HG03039 (cell line): ENCODE data around the gene DVL1.
"Not testable (repeated sequence)": the region's sequence is repeated elsewhere in the genome, so short reads cannot be mapped to it uniquely, and the experiment has no call there.

Experiments used
- ATAC-seq: cut with Tn5 transposase; IDR thresholded peaks from one replicate; pipeline ENCODE4 v1.9.1; 2021; ENCODE audit warnings: mild to moderate bottlenecking, moderate library complexity; ENCODE audit not compliant: unreplicated experiment

DVL1 gene

DNA sequence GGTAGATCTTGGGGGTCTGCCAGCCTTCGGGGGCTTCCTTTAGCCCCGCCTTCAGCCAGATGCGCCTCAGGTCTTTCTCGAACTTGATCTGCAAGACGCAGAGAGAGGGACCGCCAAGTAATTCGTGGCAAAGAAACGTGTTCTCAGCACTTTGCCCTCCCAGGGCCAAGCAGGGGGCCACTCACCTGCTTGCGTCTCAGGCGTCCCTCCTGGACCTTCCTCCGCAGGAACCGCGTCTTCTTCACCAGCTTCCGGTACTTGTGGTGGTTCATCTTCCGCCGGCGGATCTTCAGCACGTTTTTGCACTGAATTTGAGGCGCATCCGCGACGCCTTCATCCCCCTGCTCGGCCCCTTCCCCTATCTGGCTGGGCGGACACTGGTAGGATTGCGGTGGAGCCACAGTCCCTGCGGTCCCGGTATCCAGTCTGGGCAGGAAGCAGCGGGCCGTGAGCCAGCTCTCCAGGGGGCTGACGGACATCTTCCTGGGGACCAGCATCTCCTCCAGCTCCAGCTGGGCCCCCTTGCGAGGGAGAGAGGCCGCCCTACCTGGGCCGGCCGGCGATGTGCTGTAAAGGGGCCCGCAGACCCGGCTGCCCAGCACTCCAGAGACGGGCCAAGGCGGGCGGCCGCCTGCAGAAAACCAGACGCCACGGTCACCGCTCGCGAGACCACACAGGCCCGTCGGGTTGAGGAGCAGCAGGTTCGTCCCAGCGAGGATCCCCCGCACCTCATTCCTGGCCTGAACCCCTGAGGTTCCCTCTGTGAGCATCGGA lies 24.8 kb upstream of the DVL1 start:
- no peak for ATAC-seq

DNA sequence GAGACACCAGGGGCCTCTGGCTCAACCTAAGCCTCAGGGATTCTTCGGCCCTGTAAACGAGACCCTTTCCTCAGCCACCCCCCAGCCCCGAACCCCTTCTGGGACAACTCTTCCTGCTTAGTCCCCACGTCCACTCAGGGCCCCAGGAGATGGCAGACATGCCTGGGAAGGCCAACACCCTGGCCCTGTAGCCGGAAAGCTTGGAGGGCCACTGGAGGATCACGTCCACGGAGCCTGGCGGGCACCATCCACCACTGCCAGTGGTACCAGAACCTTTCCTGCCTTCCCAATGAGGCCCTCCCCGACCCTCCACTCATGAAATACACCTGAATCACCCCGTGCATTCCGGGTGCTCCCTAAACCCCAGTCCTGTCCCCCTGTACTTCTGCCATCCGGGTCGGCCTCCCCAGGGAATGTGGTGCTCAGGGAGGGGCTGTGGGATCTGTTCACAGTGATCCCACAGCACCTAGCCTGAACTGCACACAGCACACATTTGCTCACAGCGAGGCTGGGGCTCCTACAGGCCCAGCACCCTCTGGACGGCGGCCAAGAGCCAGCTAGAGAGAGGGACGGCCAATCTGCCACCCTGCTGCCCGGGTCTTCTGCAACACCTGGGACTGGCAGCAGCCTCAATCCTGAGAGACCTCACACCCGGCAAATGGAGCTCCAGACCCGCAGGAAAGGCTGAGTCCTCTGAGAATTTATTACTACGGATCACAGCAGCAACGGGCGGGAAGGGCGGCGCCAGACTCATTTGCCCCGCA lies 24.0 kb upstream of the DVL1 start:
- no peak for ATAC-seq

DNA sequence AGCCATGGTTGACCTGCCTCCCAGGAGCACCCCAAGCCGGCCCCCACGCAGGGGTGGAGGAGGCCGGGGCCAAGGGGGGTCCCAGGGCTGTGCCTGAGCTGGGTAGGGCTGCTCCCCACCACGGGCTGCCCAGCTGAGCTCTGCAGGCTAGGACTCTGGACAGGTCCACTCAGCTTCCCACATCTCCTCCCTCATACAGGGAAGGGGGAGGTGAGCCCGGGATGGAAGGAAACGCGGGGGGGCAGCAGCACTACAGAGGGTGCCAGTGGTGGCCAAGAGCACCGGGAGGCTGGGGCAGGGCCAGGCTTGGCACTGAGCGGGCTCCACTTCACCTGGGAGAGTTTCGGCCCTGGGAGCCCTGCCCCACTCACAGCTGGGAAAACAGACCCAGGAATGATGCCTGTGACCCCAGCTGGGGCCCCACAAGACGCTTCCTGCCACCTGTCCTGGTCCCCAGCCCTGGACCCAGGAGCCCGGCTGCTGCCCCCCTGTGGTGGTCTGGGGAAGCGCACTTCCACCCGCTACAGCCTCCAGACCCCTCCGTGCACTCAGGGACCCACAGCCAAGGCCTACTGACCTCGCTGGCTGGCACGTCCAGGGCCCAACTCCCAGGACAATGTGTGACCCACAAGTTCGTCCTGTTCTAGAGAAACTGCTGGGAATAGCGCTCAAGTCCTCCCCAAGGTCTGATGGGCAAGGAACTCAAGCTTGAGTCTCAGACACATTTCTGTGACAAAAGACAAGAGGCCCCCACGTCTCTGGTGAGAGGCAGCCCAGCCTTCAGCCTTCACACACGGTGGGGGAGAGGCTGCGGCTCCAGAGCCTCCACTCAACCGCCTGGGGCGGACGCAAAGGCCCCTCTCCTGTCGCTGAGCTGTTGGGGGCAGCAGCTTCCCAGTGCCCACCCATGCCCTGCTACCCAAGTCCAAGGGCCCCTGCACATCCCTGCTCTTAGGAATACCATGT lies 22.8 kb upstream of the DVL1 start:
- no peak for ATAC-seq

DNA sequence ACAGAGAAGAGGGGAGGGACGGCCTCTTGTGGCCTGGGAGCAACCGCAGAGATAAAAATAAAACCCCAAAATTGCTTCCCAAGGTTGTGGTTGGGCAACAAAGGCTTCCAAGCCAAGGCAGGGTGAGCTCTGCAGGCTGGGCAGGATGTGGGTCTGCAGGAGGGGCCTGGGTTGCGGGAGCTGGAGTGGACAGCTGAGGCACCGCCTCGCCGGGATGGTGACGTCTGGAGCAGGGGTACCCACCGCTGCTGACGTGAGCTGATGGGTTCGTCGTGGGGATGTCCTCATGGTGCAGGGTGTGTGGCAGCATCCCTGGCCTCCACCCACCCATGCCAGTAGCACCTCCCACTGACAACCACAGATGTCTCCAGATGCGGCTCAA lies 22.1 kb upstream of the DVL1 start:
- no peak for ATAC-seq

DNA sequence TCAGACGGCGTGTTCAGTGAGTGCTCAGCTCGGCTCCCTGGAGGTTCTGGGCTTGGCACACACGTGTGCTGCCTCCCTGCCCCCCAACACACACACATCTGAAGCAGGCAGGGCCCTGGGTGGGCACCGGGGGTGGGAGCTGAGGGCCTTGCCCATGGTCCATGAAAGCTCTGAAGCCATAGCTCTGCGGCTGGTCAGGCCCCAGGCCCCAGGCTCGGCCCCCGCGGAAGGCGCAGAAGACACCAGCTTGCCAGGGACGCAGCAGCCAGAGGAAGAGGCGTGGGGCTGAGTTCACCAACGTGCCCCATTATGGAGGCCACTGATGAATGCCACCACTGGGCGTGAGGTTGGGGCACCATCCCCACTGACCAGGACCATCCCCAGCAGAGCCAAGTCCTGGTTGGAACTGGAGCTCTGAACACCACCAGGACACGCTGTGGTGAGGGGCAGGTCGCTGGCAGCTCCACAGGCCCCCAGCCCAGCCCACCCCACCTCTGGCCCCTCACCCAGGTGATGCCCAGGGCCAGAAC lies 21.6 kb upstream of the DVL1 start:
- ATAC-seq, result no peak

DNA sequence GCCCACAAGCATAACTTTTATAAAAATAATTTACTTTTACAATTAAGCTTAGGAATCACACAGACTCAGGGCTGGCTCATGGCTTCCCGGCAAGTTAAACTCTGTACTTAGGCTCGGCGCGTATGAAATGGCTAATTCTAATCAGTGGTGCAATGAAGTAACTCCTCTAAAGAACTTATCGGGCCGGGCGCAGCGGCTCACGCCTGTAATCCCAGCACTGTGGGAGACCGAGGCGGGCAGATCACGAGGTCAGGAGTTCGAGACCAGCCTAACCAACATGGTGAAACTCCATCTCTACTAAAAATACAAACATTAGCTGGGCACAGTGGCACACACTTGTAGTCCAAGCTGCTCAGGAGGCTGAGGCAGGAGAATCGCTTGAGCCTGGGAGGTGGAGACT lies 20.9 kb upstream of the DVL1 start:
- not testable (repeated sequence) for ATAC-seq

DNA sequence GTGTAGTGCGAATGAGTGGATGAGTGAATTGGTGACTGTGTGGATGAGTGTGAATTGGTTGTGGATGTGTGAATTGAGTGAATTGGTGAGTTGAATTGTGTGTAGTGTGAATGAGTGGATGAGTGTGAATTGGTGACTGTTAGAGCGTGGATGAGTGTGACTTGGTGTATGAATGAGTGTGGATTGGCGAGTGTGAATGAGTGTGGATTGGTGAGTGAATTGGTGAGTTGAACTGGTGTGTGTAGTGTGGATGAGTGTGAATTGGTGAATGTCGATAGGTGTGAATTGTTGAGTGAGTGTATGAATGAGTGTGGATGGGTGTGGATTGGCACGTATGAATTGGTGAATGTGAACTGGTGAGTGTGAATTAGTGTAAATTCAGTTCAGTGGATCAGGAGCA lies 18.1 kb upstream of the DVL1 start:
- ATAC-seq, result no peak

DNA sequence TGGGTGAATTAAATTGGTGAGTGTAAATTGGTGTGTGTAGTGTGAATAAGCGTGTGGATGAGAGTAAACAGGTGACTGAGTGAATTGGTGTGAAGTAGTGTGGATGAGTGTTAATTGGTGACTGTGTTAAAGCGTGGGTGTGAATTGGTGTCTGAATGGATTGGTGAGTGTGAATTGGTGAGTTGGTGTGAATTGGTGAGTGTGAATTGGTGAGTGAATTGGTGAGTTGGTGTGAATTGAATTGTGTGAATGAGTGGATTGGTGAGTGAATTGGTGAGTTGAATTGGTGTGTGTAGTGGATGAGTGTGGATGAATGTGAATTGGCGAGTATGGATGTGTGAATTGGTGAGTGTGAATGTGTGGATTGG lies 17.5 kb upstream of the DVL1 start:
- no peak for ATAC-seq

DNA sequence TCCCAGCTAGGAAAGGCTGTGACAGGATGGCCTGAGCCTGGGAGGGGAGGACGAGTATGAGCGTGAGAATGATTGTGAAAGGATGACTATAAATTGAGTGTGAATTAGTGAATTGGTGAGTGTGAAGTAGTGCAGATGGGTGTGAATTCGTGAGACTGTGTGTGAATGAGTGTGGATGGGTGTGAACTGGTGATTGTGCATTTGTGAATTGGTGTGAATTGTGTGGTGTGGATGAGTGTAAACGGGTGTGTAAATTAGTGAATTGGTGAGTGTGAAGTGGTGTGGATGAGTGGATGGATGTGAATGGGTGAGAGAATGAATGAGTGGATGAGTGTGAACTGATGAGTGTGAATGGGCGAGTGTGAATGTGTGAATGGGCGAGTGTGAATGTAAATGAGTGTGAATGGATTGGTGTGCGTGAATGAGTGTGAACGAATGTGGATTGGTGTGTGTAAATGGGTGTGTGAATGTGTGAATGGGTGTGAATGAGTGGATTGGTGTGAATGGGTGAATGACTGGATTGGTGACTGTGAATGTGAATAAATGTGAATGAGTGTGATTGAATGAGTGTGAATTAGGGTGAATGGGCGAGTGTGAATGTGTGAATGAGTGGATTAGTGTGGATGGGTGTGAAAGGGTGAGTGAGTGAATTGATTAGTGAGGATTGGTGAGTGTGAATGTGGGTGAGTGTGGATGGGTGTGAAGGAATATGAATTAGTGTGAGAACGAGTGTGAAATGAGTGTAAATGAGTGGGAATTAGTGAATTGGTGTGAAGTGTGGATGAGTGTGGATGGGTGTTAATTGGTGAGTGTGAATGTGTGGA lies 16.9 kb upstream of the DVL1 start:
- ATAC-seq, result no peak

DNA sequence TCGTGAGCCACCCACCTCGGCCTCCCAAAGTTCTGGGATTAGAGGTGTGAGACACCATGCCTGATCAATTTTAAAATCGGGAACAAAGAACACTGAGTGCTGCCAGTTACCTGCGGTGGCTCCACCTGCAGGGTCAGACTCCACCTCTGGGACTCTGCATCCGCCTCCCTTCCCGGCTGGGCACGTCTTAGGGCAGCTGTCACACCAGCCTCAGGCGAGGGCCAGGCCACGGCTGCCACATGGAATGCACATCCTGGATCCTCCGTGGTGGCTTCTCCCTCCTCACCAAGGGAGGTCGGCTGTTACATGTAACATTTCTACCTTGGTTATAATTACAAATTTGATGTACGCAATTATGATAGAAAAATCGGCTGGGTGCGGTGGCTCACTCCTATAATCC lies 15.0 kb upstream of the DVL1 start:
- ATAC-seq, result no peak

DNA sequence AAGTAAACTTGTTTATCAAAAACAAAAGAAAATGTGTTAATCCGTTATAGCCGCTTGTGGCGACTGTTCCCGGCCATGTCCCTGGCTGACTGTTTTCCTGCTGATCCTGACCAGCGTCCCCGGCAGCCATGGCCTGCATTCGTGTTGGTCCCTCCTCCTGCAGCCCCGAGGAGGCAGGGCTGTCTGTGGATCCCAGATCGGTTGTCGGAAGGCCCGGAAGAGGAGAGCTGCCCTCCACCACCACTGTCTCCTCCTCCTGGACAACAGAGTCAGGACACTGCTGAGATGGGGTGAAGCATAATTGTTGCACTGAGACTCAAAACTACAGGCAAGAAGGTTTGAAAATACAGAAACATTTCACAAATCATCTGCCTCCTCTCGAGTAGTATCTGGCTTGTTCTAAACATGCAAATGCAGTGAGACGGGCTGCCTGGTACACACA lies 12.8 kb upstream of the DVL1 start:
- ATAC-seq, result no peak

DNA sequence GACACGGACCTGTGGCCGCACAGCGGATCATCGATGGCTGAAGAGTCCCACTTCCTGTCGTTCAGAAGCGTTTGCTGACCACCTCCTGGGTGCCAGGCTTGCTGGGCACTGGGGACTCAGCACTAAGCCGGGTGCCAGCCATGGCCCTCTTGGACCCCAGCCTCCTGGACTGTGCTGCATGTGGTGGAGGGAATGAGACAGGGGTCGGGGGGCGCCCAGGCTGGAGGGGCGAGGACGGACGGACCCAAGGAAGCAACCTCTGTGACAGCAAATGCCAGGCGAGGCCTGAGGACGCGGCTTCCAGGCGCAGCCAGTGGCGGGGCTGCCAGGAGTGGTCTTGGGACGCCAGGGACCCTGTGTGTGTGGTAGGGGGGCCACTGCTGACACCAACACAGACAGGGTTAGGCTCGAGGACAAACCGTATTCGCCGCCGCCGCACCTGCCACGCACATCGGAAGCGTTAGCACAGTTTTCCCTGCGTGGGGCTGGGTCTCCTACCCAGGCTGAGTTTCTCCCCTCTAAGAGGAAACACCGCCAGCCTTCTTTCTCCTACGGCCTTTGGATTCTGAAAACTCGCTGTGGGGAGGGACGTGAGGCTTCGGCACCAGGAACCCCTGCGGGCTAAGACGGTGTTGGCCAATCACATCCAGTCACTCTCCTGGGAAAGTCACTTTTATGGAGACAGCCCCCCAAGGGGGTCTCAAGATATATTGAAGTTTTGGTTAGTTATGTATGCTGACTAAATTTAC lies 12.2 kb upstream of the DVL1 start:
- no peak for ATAC-seq

DNA sequence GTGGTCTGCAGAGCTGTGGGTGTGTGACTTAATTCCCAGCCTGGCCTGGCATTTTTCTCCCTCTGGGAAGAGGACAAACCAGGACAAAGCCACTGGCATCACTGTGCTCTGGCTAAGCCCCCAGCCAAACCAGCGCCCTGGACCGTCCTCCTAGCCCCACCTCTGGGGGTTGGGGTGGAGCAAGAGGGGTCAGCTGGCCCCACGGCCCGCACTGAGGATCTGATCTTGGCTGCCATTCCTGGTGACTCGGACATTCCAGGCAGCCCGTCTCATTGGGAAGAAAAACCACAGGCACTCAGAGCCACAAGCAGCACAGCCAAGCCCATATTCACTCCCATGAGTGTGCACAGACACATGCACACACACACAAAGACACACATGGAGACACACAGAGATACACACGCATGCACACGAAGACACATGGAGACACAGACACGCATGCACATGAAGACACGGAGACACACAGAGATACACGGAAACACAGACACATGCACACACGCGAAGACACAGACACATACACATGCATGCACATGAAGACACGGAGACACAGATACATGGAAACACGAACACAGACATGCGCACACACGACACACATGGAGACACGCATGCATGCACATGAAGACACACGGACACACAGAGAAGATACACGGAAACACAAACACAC lies 11.4 kb upstream of the DVL1 start:
- ATAC-seq, result no peak

DNA sequence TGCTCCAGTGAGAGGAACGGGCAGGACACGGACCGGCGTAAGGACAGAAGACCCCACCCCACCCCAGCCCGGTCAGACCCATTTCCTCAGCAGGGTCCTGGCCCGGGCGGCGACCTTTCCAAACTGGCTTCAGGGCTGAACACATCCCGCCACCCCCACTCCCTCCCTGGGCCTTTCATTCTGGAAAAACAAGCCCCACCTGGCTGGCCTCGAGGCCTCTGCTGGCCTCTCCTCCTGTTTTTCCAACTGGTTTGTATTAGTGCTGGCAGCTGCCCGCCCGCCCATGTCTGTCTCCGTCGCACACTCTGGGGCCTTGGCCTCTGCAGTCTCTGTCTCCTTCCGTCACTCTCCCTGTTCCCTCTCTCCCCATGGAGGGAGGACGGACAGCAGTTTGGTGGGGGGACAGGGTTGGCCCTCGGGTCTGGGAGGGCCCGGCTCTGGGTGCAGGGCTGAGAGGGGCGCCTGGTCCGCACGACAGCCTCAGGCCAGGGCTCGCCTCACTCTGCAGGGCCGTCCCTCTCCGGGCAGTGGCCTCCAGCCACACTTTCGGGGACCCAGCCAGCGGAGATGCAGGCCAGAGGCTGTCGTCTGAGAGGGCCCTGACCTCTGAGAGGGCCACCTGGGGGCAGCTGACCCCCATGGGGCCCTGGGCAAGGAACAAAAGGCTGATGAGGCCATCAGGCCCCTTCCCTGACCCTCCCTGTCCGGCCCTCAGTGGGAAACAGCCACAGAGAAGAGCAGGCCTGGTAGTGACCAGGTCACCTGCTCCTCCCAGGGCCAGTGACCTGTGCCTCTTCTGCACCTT lies 10.6 kb upstream of the DVL1 start:
- no peak for ATAC-seq

DNA sequence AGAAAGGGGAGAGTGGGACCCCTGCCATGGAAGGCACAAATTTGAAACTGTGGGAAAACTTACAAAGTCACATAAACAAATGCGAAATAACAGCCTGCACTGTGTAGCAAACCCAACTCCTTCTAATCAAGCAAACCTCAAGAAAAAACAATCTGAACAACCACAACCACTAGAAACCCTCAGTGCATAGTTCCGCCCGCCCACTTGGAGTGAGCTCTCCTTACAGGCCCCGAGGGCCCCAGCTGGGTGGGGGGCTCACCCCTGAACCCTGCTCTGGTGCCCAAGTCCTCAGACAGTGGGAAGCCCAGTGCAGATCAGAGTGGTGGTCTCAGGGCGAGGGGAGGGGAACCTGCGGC lies 10.1 kb upstream of the DVL1 start:
- ATAC-seq, result no peak

DNA sequence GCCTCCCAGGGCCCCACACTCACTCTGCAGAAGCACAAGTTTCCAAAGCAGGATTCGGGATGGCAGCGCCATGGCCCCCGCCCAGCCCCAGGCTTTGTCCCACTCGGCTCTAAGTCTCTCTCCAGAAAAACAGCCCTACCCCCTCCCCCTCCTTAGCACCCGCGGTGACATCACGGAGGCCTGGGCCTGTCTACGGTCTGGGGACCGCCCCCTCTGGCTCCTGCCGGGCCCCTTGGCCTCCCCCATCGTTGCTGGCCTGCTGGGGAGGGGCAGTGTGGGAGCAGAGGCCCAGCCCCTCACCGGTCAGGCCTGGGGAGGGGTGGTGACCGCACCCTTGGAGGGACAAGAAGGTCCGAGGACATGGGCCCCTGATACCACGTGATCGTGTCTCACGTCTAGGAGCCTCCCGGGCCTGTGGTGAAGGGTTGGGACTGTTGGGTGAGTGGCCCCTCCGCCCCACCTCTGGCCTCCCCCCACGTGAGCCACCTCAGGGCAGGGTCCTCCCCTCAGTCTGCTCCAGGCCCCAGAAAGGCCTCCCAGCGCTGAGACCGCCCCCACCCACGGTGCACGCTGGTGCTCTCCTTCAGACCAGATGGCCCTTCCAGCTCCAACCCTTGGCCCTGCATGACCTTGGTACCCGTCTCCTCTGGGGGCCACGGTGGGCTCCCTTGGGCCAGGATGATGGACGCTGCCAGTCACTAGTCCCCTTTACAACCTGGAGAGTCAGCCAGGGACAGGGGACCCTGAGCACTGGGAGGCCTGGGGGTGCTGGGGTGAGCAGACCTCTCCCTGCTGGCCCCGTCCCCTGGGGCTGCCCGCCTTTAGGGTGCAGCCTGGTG lies 9.4 kb upstream of the DVL1 start, which contains the start of gene MXRA8:
Gene MXRA8 (minus strand): TSS at position 123 of the 839 bp plus-strand sequence. CDS start 51 bp downstream, at position 72.
- ATAC-seq, result no peak

DNA sequence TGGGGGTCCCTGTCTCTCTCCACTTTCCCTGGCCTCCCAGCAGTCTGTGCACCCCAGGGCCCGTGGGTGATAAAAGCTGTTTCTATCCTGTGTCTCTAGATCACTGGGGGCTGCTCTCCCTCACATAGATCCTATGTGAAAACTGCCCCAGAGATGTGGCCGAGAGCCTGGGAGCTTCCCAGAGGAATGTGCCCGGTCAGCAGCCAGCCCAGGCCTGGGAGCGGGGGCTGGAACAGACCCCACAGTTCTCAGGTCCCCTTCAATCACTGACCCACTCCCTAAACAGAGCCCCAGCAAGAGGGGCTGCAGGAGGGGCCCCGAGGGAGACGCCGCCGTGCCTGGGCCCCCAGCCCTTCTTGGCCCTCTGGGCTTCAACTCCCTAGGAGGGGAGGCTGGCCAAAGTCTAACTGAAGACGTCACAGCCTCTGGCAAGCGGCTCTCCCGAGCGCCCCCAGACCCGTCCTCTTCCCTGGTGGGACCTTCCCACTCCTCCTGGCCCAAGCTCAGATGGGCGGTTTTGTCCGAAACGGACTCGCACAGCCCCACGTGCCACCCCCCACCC lies 8.7 kb upstream of the DVL1 start:
- no peak for ATAC-seq
